SW480 (cell line): ENCODE results near the gene WDR17.

Experiments
- DNase-seq: peaks from one replicate; pipeline ENCODE4 v3.0.0-alpha.2; 2016; ENCODE audit warnings: low spot score

WDR17 gene

GRCh38 chr4:176090115-176090514 lies 24.5 kb downstream of the WDR17 start:
- DNase-seq: no peak

- DNase-seq: no peak
Measured at GRCh38 chr4:176099314-176099713, 33.7 kb downstream of the WDR17 start.

DNA sequence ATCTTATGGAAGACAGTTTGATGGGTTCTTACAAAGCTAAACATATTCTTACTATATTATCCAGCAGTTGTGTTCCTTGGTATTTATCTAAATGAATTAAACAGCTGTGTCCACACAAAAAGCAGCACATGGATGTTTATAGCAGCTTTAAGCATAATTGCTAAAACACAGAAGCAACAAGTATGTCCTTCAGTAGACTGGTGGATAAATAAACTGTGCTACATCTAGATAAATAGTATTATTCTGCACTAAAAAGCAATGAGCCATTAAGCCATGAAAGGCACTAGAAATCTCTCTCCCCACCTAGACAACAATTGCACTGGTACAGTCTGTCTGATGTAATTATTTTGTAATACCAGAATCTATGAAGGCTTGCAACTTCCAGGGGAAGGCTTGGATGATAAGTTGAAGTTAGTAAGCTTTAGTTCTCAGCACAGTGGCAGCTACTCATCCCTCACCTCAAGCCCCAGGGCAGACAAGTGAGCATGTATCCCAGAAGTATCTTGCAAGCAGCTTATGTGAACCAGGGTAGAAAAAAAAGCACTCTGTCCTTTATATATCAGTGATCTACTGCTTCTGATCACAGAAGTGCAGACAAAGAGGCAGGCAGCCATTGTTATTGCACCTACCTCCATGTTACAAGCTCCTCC lies 36.9 kb downstream of the WDR17 start:
- no peak for DNase-seq

DNA sequence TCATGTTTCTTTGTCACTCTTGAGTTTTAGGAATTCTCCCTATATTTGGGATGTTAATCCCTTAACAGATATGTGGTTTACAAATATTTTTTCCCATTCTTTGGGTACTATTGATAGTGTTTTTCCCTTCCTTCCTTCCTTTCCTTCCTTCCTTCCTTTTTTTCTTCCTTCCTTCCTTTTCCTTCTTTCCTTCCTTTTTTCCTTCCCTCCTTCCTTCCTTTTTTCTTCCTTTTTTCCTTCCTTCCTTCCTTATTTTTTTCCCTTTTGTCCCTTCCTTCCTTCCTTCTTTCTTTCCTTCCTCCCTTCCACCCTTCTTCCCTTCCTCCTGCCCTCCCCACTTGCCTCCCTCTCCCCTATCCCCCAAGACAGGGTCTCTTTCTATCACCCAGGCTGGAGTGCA lies 42.1 kb downstream of the WDR17 start:
- no peak for DNase-seq

GRCh38 chr4:176123710-176124407 lies 58.2 kb downstream of the WDR17 start:
- DNase-seq: peak; percentile 20

GRCh38 chr4:176125063-176125462 lies 59.4 kb downstream of the WDR17 start:
- no peak for DNase-seq

DNA sequence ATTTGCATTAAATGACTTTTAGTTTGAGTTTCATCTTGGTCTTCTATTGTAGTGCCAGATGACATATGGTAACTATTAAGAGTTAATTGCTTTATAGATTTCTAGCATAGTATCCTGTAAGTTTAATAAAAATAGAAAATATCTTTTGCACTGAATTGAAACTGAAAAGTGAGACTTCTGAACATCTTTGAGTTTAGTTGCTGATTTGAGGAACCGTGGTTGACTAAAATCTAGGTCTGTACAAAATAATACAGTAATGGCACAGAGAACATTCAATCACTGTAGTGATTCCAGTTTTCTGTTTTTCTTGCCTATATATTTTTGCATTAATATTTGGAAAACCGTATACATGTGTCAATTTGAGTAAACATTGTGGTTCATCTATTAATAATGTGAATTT lies 69.0 kb downstream of the WDR17 start:
- no peak for DNase-seq

DNA sequence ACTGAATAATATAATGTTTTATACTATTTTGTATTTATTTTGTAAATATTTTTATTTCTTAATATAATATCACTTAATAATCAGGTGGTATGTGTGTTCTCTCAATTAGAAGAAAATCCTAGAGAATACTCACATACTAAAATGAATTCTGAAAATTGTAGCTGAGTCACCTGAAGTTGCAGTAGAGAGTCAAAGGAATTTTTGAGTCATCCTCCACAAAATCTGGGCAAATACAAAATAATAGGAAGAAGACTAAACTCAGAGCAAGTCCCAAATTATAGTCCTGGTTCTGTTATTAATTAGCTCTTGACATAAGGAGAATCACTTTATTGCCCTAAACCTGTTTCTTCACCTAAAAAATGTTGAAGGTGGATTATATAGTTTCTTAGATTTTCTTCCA lies 72.0 kb downstream of the WDR17 start:
- DNase-seq: no peak

- no peak for DNase-seq
Measured at GRCh38 chr4:176139518-176139917, 73.9 kb downstream of the WDR17 start.

- no peak for DNase-seq
Measured at GRCh38 chr4:176142253-176142652, 76.6 kb downstream of the WDR17 start.

DNA sequence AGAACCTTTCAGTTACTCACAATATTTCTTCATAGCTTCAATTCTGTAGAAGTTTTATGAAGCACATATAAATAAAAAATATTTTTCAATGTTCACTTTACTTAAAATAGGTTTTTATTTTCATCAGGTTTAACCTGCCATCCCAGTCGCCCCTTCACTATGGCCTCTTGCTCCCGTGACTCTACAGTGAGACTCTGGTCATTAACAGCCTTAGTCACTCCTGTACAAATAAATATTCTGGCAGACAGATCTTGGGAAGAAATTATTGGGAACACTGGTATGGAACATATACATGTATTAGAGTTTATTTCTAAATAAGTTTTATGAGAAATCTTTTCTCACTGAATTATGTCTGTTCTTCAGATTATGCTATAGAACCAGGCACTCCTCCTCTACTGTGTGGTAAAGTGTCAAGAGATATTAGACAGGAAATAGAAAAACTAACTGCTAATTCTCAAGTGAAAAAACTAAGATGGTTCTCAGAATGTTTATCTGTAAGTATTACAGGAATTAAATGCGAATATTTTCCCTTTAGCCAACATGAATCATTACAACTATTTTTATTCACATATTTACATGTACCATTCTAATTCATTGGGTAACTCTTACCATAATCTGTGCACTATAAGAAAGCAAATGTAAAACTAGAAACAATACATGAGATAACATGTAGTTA lies 84.2 kb downstream of the WDR17 start:
- DNase-seq: no peak

- DNase-seq: peak; percentile 8
Measured at GRCh38 chr4:176150356-176150682, 84.7 kb downstream of the WDR17 start.

GRCh38 chr4:176150704-176151103 lies 85.1 kb downstream of the WDR17 start:
- no peak for DNase-seq

DNA sequence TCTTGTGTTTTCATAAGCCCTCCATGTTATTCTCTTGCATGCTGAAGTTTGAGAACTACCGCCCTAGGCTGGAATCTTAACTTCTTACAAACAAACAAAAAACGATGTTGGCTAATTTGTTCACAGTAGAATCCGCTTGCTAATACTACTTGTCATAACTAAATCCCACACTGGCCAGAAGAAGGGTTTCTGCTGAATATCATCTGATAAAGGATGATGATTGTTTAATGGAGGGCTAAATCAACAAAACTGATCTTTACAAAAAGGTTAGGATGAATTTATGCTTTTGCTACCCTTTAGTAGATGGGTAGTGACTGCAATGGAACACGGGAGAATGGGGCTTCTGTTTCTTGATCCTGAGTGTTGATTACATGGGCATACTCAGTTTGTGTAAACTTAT lies 87.5 kb downstream of the WDR17 start:
- no peak for DNase-seq

- DNase-seq: no peak
Measured at GRCh38 chr4:176156656-176157055, 91.0 kb downstream of the WDR17 start.

DNA sequence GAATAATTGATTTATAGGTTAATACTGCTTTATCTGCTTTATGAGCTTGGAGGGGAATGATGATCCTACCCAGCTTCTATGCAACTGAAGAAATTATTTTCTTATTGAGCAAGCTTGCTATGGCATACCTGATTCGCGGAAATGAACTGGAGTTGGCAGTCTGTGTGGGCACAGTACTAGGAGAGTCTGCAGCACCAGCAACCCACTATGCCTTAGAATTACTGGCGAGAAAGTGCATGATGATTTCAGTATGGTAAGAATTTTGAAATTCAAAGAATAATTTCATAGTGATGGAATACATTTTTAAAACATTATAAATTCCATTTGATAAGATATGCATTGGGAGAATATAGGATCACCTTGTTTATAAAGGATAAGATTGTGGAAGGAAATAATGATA lies 97.4 kb downstream of the WDR17 start:
- no peak for DNase-seq

DNA sequence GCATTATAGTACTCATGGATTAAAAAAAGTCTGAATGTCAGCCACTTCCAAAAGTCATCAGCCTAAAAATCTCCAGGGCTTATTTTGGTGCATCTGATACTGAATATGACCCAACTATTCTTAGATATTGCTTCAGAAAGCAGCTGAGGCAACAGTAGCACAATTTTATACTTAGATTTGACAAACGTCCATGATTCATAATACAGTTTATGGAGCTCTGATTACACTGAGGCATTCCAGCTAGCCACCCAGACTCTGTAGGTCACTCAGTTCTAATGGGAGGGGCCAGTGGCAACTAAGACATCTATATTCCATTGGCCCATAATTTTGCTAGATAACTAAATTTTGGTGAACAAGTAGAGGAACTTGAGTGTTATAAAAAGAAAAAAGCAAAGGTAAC lies 119.4 kb downstream of the WDR17 start:
- no peak for DNase-seq

DNA sequence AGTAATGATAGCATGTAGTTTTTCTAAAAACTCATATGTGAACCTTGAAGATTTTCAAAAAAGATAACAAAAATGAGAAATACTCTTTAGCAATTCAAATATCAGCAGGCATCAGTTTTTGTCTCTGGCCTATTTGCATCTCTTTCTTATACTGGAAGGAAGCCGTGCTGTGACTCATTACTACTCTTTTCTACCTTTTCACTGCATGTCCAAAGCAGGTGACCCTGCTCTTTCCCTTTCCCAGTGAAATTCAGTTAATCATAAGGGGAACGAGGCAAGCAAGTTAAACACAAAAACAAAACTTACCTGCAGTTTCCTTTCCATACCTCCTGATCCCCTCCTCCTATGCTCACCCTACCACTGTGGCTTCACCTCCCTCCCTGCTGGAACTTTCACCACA lies 120.4 kb downstream of the WDR17 start:
- no peak for DNase-seq

DNA sequence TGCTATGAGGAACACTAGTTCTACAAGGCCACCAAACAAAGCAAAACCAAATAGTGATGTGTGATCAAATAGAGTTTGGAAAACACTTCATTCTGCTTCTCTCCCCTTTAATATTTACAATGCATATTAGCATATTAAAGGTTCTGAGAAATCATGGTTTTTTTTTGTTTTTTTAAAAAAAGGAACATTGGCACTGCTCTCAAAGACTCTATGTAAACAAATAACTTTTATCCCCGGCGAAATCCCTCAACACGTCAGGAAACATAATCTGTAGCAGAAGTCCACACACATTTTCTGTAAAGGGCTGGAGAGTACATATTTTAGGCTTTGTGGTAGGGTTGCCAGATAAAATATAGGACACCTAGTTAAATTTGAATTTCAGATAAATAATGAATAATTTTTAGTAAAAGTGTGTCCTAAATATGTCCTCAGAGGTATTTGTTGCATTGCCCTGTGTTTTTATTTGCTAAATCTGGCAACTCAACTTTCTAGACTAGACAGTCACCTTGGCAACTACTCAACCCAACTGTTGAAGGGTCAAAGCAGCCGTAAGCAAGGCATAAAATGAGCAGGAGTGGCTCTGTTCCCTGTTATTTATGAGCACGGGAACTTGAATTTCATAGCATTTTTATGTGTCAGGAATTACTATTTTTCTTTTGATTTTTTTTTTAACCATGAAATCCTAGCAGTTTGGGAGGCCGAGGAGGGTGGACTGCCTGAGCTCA lies 121.2 kb downstream of the WDR17 start:
- no peak for DNase-seq

DNA sequence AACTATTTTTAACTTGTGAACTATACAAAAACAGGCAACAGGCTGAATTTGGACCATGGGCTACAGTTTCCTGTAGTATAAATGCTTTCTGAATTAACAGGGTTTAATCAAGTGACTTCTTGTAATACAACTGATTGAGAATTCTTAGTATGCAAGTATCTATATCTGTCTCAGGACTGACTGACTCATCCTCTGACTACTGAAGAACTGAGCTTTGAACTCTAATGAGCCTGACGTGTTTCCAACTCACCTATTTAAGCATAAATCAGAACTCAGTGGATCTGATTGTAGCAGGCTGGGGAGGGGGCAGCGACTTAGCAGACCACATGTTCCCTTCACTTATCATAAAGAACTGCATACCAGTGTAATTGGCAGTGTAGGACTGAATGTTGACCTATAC lies 122.0 kb downstream of the WDR17 start:
- no peak for DNase-seq

DNA sequence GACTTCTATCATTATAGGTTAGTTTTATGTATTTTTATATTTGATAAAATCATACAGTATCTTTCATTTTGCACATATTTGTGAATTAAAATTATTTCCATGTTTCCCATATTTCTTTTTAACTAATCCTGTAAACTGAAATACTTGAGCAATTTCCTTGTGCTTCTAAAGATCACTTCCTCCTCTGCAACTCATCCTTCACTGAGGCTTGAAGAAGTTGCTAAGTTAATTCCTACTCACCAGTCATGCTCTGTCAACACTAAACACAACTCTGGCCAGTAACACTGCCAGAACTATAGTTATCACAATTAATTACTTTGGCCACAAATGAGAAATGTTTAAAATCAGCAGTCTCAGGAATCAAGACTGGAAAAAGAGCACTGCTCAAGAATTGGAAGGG lies 123.0 kb downstream of the WDR17 start:
- DNase-seq: no peak

DNA sequence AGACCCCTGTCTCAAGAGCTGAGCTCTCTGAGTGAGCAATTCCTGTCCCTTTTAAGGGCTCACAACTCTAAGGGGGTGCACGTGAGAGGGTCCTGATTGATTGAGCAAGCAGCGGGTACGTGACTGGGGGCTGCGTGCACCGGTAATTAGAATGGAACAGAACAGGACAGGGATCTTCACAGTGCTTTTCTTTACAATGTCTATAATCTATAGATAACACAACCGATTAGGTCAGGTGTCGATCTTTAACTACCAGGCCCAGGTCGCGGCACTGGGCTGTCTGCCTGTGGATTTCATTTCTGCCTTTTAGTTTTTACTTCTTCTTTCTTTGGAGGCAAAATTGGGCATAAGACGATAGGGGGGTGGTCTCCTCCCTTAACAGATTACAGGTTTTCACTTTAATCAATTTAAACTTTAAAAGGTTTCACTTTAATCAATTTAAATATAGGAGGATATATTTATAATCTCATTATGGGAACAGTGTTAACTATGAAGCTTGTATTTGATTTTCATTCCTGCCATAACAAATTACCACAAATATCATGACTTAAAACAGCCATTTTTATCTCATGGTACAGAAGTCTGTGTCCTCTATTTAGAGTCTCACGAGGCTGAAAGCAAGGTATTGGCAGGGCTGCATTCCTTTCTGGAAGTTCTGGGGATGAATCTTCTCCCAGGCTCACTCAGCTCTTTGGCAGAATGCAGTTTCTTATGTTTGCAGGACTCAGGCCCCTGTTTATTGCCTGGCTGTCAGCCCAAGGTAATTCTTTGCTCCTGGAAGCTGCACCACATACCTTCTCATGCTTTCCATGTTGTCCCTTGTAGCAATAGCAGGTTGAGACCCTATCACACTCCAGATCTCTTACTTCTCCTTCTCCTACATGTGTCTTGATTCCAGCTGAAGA lies 124.5 kb downstream of the WDR17 start:
- no peak for DNase-seq
